Activated gamma-delta T cell treated with anti-CD3 and anti-CD28 coated beads, Interleukin-2, amount 50 U/mL, for 16 hours (primary cell): ENCODE measurements around the gene CTNNBL1.
"Not testable (repeated sequence)": the region's sequence is repeated elsewhere in the genome, so short reads cannot be mapped to it uniquely, and the experiment has no call there.

Experiments used
- DNase-seq: peaks from one replicate; pipeline ENCODE4 v3.0.0-alpha.2; 2020; ENCODE audit warnings: low read depth

CTNNBL1 gene

DNA sequence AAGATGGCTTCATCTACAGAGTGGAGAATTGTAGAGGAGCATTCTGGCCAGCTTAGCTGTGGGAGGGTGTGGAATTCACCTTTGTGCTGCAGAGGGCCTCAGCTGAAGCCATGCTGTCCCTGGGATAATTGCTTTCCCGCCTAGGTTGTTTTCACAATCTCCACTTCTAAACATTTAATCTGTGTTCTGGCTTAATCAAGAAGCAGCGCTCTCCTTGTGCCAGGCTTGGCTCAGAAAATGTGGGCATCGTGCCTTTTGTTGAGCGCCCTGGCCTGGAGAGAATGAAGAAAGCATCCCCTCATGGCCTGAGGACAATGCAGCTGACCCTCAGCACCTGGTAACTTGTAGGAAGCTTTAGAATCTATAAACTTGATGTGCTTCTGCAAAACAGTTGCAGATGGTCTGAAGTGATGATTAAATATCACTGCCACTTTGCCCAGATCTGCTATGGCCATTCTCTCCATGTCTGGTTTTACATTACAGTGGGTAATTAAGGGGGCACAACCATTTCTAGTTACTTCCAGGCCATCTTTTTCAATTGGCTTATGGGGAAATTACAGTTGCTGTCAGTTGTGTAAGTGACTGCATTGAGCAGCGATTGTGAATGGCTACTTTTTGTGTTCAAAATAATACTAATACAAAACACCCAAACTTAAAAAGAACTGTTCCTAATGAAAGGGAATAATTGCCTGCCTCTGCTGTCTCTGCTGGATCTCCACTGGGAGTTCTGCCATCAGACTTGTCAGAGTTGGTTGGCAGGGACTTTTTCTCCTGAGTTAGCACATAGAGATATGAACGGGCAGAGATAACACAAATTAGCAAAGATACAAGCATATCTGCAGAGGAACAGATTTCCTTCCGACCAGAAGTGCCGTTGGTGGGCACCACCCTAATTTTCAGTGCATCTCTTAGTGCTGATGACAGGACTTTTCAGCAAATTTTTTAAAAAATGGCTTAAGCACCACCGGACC lies 18.4 kb downstream of the CTNNBL1 start:
- DNase-seq, result no peak

- DNase-seq, result no peak
These were observed 19.6 kb downstream of the CTNNBL1 start for GRCh38 chr20:37713396-37713795.

DNA sequence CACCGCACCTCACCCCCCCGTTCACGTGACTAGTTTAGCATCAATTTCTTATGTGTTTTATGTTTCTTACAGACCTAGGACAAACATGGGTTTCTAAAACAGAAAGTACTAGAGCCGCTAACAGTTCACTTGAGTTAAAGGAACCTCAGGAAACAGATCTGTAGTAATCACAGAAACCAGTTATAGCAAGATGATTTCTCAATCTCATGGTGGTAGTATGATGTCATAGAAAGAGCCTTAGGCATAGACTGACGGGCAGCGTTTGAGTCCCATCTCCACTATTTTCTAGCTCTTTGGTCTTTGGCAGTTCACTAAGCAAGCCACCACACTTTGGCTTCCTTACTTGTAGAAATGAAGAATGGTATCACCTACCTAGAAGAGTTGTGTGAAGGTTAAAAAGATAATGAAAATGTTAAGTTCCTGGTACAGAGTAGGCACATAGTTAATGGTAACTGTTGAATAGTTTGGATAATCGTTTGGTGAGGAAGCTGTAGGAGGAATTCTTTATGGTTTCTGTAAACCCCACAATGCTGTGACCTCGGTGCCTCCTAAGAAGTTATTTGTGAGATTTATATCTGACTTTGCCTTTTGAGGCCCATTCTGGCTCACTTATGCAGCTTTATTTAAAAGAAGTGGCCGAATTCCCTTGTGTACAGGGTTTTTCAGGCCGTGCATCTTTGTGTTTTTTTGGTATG lies 21.3 kb downstream of the CTNNBL1 start:
- DNase-seq, result no peak

DNA sequence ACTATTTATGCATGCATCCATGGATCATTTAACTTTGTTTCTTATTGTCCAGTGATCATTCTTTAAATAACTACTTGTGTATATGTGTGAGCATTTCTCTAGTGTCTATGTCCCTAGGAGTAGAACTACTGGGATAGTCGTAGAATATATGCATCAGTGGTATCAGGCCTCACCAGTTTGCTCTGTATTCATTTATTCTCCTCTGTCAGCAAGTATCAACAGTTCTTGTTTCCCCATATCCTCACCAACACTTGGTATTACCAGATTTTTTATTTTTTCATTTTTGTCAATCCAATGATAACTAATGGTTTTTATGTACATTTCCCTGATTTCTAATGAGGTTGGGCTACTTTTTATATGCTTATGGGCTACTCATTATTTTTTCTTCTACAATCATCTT lies 27.9 kb downstream of the CTNNBL1 start:
- DNase-seq, result no peak

GRCh38 chr20:37722312-37722711 lies 28.5 kb downstream of the CTNNBL1 start:
- DNase-seq, result not testable (repeated sequence)

- no peak for DNase-seq
These were observed 29.8 kb downstream of the CTNNBL1 start for GRCh38 chr20:37723668-37724067.

DNA sequence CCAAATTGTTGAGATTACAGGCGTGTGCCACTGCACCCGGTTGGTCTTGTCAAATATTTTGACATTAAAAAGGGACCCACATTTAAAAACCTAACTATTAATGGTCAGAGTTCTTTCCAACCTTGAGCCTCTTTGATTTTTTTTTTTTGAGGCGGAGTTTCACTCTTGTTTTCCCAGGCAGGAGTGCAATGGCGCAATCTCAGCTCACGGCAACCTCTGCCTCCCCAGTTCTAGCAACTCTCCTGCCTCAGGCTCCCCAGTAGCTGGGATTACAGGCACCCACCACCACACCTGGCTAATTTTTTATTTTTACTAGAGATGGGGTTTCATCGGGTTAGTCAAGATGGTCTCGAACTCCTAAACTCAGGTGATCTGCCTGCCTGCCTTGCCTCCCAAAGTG lies 31.3 kb downstream of the CTNNBL1 start:
- no peak for DNase-seq

DNA sequence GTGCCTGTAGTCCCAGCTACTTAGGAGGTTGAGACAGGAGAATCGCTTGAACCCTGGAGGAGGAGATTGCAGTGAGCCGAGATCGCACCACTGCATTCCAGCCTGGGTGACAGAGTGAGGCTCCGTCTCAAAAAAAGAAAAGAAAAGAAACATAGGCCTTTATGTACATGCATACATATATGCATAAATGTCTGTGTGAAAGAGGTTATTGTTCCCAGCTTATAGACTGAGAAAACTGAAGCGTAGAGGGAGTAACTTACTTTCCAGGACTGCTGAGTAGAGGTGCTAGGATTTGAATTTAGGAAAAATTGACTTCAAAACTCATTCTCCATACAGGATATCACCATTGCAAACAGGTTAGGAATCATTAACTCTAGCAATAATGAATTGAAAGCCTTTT lies 32.0 kb downstream of the CTNNBL1 start:
- DNase-seq, result no peak

GRCh38 chr20:37726321-37726720 lies 32.5 kb downstream of the CTNNBL1 start:
- DNase-seq, result no peak

DNA sequence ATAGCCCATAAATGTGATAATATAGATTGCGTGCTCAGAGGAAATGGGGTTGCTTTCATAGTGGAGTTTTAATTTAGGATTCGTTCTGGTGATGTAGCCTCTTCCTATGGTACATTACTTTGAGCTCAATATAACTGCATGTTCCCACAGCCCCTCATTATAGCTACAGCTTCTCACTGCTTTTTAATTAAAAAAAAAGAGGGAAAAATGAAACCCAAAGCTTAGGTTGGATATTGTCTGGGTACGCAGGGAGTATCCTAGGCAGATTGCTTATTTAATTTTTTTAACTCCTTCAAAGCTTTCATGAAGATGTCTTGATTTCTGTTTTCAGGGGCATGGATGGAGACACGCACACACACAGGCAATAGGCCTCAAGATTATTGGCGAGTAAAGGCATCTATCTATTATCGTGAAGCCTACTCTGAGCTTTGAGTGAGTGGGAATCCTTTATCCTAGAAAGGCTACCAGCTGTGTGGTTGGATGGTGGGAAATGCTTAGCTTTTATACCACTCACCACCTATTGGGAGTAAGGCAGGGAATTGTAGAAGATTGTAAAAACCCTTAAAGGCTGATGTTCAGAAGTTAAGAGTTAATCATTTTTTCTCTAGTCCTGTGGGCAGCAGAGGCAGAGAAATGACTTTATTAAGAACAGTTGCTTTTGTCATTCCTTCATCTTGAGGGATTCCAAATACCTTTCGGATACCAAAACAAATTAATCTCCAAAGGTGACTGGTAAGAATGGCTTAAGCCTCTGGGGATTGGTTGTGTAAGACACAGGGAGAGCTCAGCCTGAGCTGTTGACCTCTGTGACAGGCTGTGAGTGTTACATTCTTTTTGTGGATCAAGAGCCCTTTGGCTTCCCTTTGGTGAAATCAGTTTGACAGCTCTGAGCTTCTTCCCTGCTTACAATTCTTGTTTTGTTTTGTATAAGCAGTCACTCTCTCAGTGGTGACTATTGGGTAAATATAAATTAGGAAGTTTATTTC lies 33.4 kb downstream of the CTNNBL1 start:
- DNase-seq, result no peak

GRCh38 chr20:37727957-37728634 lies 34.3 kb downstream of the CTNNBL1 start:
- no peak for DNase-seq

DNA sequence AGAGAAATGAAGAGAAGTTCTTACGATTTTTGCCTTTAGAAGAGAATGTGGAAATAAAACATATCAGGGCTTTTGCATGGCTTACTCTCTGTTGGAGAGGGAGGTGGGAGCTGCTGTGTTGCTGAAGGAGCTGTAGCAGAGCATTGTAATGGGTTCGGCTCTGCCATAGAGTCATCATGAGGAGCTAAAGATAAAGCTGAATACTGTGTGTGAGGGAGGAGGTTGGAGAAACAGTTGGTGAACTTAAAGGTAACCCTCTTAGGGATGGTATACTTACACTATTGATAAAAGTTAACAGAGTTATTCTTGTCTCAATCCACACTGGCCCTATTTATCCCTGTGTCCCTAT lies 34.8 kb downstream of the CTNNBL1 start:
- DNase-seq, result no peak

- no peak for DNase-seq
These were observed 35.6 kb downstream of the CTNNBL1 start for GRCh38 chr20:37729452-37729851.

DNA sequence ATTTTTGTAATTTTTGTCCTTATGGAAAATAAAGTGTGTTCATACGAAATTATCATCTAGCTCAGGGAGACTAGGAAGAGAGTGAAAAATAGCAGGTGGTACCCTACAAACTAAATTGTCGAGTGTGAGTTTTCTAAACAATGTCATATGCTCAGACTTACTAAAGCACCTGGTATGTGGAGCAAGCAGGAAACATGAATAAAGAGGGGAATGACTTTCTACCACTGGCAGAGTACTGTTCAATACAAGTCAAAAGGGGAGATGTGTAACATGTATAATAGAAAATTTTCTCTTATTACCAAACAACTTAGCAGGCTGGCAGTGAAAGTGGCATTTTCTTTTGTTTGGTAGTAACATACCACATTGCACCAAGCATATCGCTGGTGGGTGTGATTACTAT lies 36.1 kb downstream of the CTNNBL1 start:
- no peak for DNase-seq

- no peak for DNase-seq
These were observed 39.6 kb downstream of the CTNNBL1 start for GRCh38 chr20:37733416-37733815.

DNA sequence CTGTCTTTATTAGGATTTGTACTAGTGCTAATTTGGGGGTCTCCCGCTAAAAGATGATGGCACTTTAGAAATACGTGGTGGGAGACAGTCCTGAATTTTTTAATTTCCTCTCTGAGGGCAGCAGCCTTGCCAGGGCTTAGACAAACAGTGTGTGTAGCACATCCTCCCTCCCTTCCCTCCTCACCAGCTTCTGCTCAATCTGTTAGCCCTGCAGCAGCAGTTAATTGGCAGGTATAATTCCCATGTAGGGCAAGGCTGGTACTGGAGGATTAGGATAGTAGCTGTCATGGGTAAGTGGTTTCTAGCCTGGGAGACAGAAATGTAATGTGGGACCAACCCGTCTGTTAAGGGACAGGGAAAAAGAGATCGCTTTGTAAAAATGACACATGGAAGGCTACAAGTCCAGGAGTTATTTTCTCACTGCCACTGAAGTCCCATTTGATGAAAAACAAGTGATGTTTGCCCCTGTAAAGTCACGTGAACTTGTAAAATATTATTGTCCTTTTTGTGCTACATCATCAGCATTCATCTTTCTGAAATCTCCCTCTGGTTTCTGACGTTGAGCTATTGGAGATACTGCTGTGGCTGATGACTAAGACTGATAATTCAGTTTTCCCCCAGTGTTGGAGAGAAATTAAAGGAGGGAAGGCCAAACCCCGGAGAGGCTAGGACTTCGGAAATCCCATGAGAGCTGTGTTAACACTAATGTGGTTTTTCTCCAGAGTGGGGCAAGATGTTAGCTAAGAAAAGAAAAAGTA lies 40.6 kb downstream of the CTNNBL1 start:
- no peak for DNase-seq

DNA sequence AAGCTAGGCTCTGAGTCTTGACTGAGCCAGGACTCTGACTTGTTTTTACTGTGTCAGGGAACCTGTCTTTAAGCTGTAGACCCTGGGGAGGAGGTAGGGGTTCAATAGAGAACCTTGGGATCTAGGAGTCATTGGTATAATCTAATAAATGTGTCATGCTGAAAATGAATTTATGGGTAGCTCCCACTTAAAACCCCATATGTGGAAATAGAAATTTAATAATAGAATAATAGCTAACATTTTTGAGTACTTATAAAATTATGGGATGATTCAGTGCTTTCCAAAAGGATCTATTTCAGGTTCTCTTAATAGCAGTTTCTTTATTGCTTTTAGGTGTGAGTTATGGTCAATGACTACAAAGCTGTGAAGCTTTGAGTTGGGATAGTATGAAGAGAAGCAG lies 41.7 kb downstream of the CTNNBL1 start:
- DNase-seq, result no peak

DNA sequence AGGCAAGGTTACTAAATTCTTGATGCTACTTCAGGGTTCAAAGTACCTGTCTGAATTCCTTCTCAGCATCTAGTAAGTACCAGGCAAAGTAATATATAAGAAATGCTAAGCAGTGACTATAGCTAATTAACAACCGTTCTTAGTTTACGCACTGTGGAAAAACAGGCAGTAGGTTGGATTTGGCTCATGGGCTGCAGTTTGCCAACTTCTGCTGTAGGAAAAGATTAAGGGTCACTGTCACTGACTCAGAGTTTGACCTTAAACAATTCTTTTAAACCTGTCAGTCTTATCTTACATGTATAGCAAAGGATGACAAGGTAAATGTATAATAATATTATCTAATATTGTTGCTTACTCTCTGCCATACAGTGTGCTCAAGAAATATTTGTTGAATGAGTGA lies 42.3 kb downstream of the CTNNBL1 start:
- no peak for DNase-seq

- no peak for DNase-seq
These were observed 44.1 kb downstream of the CTNNBL1 start for GRCh38 chr20:37737826-37738420.

- DNase-seq, result no peak
These were observed 47.2 kb downstream of the CTNNBL1 start for GRCh38 chr20:37741055-37741454.
